Head of caudate nucleus (tissue), 42 donors: Measurements from ENCODE around the gene SLC29A4.
"Not testable (repeated sequence)": the region's sequence is repeated elsewhere in the genome, so short reads cannot be mapped to it uniquely, and the experiment has no call there.

Experiments used
- DNase-seq, 42 donors: peaks; one replicate each; pipeline versions ENCODE4 v3.0.0 to v3.0.0-alpha.2; 2020 to 2021; ENCODE audit warnings: mixed read lengths in 7 of 42
- intact Hi-C: fragments of 100-400 bp; cut with DNase I; formaldehyde crosslinking; loops from one replicate; pipeline ENCODE4 v1.15.0; 2022

Gene SLC29A4

GRCh38 chr7:5313076-5313885 is 30.5 kb downstream of the SLC29A4 start:
- peak in 1 of 42 donors; percentile 22 for DNase-seq
- intact Hi-C loops = not testable (repeated sequence)

DNA sequence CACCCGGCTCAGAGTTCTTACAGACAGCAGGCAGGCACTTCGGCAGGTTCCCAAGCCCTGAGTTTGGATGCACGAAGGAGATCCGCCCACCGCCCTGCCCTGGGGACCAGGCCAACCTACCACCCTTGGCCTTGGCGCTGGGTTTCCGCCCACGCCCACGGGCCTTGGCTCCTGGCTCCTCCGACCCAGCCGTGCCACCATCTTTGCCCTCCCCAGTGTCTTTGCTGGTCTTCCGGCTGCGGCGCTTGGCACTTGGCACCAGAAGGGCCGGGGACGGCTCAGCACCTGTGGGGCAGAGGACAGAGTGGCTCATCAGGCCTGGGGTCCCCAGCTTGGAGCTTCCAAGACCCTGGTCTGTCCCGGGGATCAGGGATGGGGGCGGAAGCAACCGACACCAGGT is 32.1 kb downstream of the SLC29A4 start:
- intact Hi-C loops = no loop called here
- no peak for DNase-seq

DNA sequence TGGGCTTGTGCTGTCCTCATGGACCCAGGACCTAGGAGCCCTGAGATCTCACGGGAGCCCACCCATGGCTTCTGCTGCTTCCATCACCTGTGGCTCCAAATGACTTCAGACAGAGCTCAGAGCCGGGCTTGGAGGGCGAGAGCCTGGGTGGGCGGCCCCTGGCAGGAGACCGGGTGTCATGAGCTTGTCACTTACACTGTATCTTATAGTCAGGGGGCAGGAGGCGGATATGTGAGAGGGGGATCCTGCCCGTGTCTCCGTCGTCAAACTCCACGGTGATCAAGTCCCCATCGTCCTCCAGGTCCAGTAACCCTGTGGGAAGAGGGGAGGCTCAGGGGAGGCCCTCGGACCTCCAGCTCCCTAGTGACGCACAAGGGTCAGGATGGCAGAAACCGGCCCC is 33.0 kb downstream of the SLC29A4 start:
- intact Hi-C loops = no loop called here
- DNase-seq = no peak

- DNase-seq, intact Hi-C loops: not testable (repeated sequence)
Measured at GRCh38 chr7:5318613-5319012, 35.9 kb downstream of the SLC29A4 start.

DNA sequence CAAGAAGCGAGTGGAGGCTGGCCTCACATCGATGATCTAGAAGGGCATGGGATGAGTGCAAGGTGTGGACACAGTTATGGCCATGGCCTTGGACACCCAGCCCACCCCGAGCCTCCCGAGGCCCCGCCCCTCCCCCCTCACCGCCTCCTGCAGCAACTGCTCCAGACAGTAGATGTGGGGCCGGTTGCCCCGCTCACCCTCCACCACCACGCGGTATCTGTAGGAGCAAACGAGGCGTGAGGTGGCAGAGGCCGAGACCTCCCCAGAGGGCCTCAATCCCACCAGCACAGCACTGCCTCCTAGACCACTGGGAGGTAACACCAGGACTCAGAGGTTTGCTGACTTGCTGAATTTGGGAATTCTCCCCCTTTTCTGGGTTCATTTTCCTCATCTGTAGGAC is 37.6 kb downstream of the SLC29A4 start:
- DNase-seq = no peak
- intact Hi-C loops = no loop called here

- DNase-seq = no peak
- intact Hi-C loops = no loop called here
Measured at GRCh38 chr7:5320802-5321396, 38.2 kb downstream of the SLC29A4 start.

- no peak for DNase-seq
- intact Hi-C loops = no loop called here
Measured at GRCh38 chr7:5322621-5323410, 40.1 kb downstream of the SLC29A4 start.

DNA sequence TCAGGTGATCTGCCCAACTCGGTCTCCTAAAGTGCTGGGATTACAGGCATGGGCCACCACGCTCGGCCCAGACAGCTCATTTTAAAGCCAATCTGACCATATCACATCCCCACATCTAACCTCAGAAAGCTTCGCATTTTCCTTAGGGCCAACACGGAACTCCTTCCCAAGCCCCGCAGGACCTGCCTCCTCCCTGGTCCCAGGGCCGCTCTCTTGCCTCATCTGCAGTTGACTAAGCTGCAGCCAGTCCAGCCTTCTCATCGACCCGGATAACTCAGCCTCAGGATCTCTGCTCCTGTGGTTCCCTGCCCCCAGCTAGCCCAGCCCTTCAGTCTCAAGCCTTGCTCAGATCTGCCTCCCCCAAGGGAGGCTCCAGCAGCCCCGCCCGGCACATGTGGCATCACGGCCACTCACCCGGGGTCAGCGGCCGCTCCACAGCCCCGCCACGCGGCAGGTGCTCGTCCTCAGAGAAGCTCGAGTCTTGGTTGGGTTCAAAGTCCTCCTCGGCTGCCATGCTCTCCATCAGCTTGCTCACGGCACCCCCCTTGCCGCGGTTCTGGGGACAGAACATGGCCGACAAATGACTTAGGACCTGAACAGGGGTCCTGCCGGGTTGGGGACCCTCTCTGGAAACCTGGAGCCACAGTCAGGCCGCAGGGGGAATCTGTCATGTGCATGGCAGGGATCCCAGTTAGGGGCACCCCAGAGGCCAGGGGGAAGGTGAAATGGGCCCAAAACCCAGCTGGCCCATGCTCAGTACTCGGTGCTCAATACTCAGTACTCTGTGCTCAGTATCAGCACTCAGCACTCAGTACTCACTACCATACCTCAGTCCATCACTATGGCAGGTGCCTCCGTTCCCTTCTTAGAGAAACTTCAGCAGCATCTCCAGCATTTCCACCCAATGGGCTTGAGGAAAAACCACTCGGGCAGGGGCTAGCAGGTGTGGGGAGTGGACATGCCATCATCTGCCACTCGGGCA is 41.3 kb downstream of the SLC29A4 start:
- DNase-seq, intact Hi-C loops: not testable (repeated sequence)

GRCh38 chr7:5324961-5325360 is 42.2 kb downstream of the SLC29A4 start:
- intact Hi-C loops = no loop called here
- no peak for DNase-seq

DNA sequence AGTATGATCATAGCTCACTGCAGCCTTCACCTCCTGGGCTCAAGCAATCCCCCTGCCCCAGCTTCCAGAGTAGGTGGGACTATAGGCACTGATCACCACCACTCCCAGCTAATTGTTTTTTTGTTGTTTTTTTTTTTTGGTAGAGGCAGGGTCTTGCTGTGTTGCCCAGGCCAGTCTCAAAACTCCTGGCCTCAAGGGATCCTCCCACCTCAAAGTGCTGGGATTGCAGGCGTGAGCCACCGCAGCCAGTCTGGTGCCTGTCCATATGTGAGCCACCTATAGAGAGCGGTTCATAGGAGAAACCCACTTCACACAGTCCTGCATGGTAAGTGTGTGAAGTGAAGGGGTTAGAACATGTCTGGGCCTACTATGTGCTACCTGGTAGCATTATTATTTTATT is 47.5 kb downstream of the SLC29A4 start:
- no peak for DNase-seq
- intact Hi-C loops = no loop called here

GRCh38 chr7:5332579-5332978 is 49.8 kb downstream of the SLC29A4 start:
- intact Hi-C loops = no loop called here
- no peak for DNase-seq

DNA sequence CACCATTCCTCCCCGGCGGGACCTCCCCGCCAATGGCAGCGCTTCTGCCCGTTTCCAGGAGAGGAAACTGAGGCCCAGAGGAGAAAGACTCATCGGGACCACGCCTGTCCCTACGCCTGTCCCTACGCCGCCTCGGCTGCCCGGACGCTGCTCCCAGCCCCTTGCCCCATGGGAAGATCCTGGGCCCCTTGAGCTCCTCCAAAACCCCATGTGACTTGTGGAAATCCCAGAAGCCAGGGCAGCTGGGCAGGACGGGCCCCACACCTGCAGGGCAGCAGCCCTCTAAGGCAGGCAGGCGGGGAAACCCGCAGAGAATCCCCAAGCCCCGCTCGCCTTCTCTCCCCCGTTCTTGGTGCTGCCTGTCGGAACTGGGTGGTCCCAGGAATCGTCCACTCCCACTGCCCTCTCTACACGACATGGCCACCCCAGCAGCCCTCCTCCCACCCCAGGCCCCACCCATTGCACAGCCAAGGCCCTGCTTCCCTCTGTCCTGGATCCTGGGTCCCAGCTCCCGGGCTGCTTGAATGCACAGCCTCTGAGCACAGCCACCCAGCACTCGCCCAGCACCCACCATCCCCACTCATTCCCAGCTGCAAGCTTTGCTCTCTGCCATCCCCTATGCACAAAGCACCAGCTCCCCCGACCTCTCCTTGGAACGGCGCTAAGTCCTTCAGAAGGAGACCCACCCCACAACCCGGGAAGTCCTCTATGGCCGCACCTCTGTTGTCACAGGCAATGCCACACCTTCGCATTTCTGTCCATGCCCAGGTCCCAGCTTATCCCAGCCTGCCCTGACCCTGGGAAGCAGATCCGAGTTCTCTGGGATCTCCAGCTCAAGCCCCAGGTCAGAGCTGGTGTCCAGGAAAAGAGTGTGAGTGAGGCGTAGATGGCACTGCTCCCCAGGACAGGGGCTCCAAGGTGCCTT is 50.6 kb downstream of the SLC29A4 start:
- intact Hi-C loops = no loop called here
- no peak for DNase-seq

GRCh38 chr7:5334671-5335070 is 51.9 kb downstream of the SLC29A4 start:
- intact Hi-C loops = no loop called here
- no peak for DNase-seq

- intact Hi-C loops = no loop called here
Measured at GRCh38 chr7:5337047-5337446, 54.3 kb downstream of the SLC29A4 start.

DNA sequence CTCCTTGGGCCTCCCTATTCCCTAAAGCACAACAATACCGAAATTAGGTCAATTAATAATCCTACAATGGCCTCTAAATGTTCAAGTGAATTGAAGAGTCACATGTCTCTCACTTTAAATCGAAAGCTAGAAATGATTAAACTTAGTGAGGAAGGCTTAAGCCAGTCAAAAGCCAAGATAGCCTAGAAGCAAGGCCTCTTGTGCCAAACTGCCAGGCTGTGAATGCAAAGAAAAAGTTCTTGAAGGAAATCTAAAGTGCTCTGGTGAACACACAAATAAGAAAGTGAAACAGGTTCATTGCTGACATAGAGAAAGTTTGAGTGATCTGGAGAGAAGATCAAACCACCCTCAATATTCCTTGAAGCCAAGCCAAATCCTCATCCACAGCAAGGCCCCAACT is 57.2 kb downstream of the SLC29A4 start:
- no peak for DNase-seq
- intact Hi-C loops = no loop called here

More at GRCh38 chr7:5337047-5337446, 54.3 kb downstream of the SLC29A4 start:
- no peak for DNase-seq

- intact Hi-C loops = no loop called here
- DNase-seq = no peak
Measured at GRCh38 chr7:5342631-5343030, 59.9 kb downstream of the SLC29A4 start.

- intact Hi-C loops = no loop called here
- no peak for DNase-seq
Measured at GRCh38 chr7:5343884-5344283, 61.1 kb downstream of the SLC29A4 start.

- no peak for DNase-seq
- intact Hi-C loops = no loop called here
Measured at GRCh38 chr7:5344342-5344741, 61.6 kb downstream of the SLC29A4 start.
